Ascending aorta (tissue), 2 donors: ENCODE results near the gene EGFLAM. TPM values are rescaled to one million over a fixed set of nuclear protein-coding genes. Genes with fewer than 3 reads are reported as not detected.

Experiments
- DNase-seq, 2 donors: peaks; one replicate each; pipeline ENCODE4 v3.0.0-alpha.2; 2019; ENCODE audit warnings: low spot score in 2 of 2
- H3K27ac ChIP-seq, 2 donors: fragments of 200-600 bp; sonication (generic); one replicate each; pipeline ENCODE4 v1.5.1; 2016 to 2017; ENCODE audit warnings: mild to moderate bottlenecking in 1 of 2
- H3K27me3 ChIP-seq: fragments of 200-600 bp; sonication (generic); one replicate; pipeline ENCODE4 v1.5.1; 2017
- H3K36me3 ChIP-seq, 2 donors: fragments of 200-600 bp; sonication (generic); one replicate each; pipeline ENCODE4 v1.5.1; 2016
- H3K4me1 ChIP-seq, 2 donors: fragments of 200-600 bp; sonication (generic); one replicate each; pipeline ENCODE4 v1.5.1; 2016 to 2017; ENCODE audit warnings: mild to moderate bottlenecking in 1 of 2
- H3K4me3 ChIP-seq, 2 donors: fragments of 200-600 bp; sonication (generic); one replicate each; pipeline ENCODE4 v1.5.1; 2016 to 2017; ENCODE audit warnings: mild to moderate bottlenecking in 1 of 2
- H3K9me3 ChIP-seq, 2 donors: fragments of 200-600 bp; sonication (generic); one replicate each; pipeline ENCODE4 v1.5.1; 2016
- CTCF ChIP-seq, 3 experiments: fragments of 200-600 bp in 2 of 3; fragments of 450-650 bp in 1 of 3; sonication (generic) in 2 of 3; IDR thresholded peaks; one replicate each; pipeline ENCODE4 v1.5.1; 2016 to 2019; ENCODE audit warnings: antibody characterized with exemption in 3 of 3, mild to moderate bottlenecking in 1 of 3, moderate library complexity in 1 of 3
- intact Hi-C: fragments of 100-400 bp; cut with DNase I; formaldehyde crosslinking; loops from one replicate; pipeline ENCODE4 v1.15.1; 2023
- total RNA-seq: library from RNA; depleted of rRNA; stranded (reverse); fragments of >200 nt; gene quantifications from one replicate; pipeline ENCODE4 v1.1.0, GENCODE V29; 2016

Gene EGFLAM
- total RNA-seq, 1 donor from 2014 or later = 4.2 TPM

- DNase-seq = no peak
- TF ChIP-seq CTCF (IDR thresholded peaks at IDR 0.05) = no peak
- H3K9me3 ChIP-seq = no peaks in the 10 kb centered on the region
- H3K36me3 ChIP-seq = no peaks in the 10 kb centered on the region
- intact Hi-C loops = no loop called here
- H3K4me3 ChIP-seq = no peak overlapping the region
- peaks cover 27 to 33% of the 10 kb centered on the region in 2 donors for H3K4me1 ChIP-seq
- no peak overlapping the region for H3K27ac ChIP-seq
- no peaks in the 10 kb centered on the region for H3K27me3 ChIP-seq
These were observed 213.3 kb downstream of the EGFLAM start for GRCh38 chr5:38471709-38472108.

- Histone ChIP-seq H3K27me3 (no peaks in the 10 kb centered on the region), H3K27ac (no peak overlapping the region), H3K36me3 (no peaks in the 10 kb centered on the region), H3K4me3 (no peak overlapping the region), H3K9me3 (no peaks in the 10 kb centered on the region), H3K4me1 (peaks cover 25 to 26% of the 10 kb centered on the region in 2 donors)
- intact Hi-C loops = no loop called here
- no peak for DNase-seq
- TF ChIP-seq CTCF (IDR thresholded peaks at IDR 0.05) = no peak
These were observed 214.2 kb downstream of the EGFLAM start for GRCh38 chr5:38472541-38472940.

GRCh38 chr5:38473008-38473407 is 214.6 kb downstream of the EGFLAM start:
- no peaks in the 10 kb centered on the region for H3K27me3 ChIP-seq
- intact Hi-C loops = no loop called here
- peaks cover 20 to 21% of the 10 kb centered on the region in 2 donors for H3K4me1 ChIP-seq
- H3K36me3 ChIP-seq = peaks cover 0 to 1% of the 10 kb centered on the region in 2 donors
- no peak for DNase-seq
- H3K27ac ChIP-seq = no peak overlapping the region
- no peak overlapping the region for H3K4me3 ChIP-seq
- no peaks in the 10 kb centered on the region for H3K9me3 ChIP-seq
- no peak for TF ChIP-seq CTCF (IDR thresholded peaks at IDR 0.05)

GRCh38 chr5:38478166-38478565 is 219.8 kb downstream of the EGFLAM start:
- H3K9me3 ChIP-seq = no peaks in the 10 kb centered on the region
- no peaks in the 10 kb centered on the region for H3K27me3 ChIP-seq
- no peak for TF ChIP-seq CTCF (IDR thresholded peaks at IDR 0.05)
- H3K27ac ChIP-seq = no peak overlapping the region
- no peak overlapping the region for H3K4me3 ChIP-seq
- no peak for DNase-seq
- intact Hi-C loops = no loop called here
- H3K36me3 ChIP-seq = peaks cover 7 to 21% of the 10 kb centered on the region in 2 donors
- H3K4me1 ChIP-seq = no peaks in the 10 kb centered on the region

GRCh38 chr5:38478878-38479277 is 220.5 kb downstream of the EGFLAM start:
- Histone ChIP-seq H3K4me1 (no peaks in the 10 kb centered on the region), H3K27me3 (no peaks in the 10 kb centered on the region), H3K9me3 (no peaks in the 10 kb centered on the region), H3K4me3 (no peak overlapping the region), H3K36me3 (peaks cover 10 to 21% of the 10 kb centered on the region in 2 donors), H3K27ac (no peak overlapping the region)
- intact Hi-C loops = no loop called here
- no peak for DNase-seq
- TF ChIP-seq CTCF (IDR thresholded peaks at IDR 0.05) = no peak

GRCh38 chr5:38479315-38479904 is 221.1 kb downstream of the EGFLAM start:
- DNase-seq = no peak
- Histone ChIP-seq H3K36me3 (peaks cover 10 to 26% of the 10 kb centered on the region in 2 donors), H3K27me3 (no peaks in the 10 kb centered on the region), H3K4me3 (no peak overlapping the region), H3K4me1 (no peaks in the 10 kb centered on the region), H3K9me3 (no peaks in the 10 kb centered on the region), H3K27ac (no peak overlapping the region)
- intact Hi-C loops = no loop called here
- TF ChIP-seq CTCF (IDR thresholded peaks at IDR 0.05) = no peak
